Measurements from ENCODE around the gene EFTUD2.
"Not testable (repeated sequence)": the region's sequence is repeated elsewhere in the genome, so short reads cannot be mapped to it uniquely, and the experiment has no call there.

Gene EFTUD2

DNA sequence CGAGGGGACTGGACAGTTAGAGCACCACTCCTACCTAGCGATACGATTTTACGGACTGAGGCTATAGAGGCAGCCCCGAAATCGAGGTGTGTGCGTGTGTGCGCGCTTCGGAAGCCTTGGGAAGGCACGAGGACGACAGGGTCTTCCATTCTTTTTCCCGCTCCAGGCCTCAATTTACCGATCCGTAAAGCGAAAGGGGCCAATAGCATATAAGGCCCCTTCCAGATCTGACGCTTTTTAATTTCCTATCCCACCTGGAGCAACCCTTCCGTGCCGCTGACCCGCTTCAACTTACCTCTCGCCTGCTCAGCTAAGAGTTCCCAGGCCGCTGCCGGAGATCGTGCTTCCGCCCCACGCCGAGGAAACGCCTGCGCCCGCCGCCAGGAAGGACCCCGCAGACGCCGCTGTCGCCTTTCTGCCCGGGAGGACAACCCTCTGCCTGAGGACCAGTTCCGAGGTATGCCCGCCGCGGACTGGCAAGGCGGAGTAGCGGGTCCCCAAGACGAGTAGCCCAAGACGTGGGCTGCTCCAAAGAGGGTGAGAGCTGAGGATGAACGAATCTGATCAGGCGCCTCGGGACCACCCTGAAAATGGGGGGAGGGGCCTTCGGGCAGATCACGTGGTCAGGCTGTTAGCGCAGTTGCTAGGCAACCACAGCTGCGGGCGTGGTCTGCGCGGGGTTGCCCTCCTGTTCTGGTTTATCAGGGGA lies at the start of gene EFTUD2:
TSS of gene EFTUD2 (minus strand) at position 372 of the 709 bp plus-strand sequence. CDS start 4,924 bp downstream, outside the sequence.
- peaks cover 33% of the 10 kb centered on the region for H3K4me1 Mint-ChIP-seq (ENCODE audit: low read depth)
- peak within 1 kb of the TSS; percentile 91 for H3K4me3 Mint-ChIP-seq
- no peaks in the 10 kb centered on the region for H3K9me3 Mint-ChIP-seq
- peak; percentile 98 for DNase-seq
- no peaks in the 10 kb centered on the region for H3K27me3 Mint-ChIP-seq
- peaks cover 38% of the 10 kb centered on the region for H3K36me3 Mint-ChIP-seq (ENCODE audit: low read depth)
- peak within 1 kb of the TSS; percentile 100 for H3K27ac Mint-ChIP-seq

- Mint-ChIP-seq H3K4me3 (peak overlapping the region; percentile 94), H3K27ac (peak overlapping the region; percentile 92), H3K9me3 (no peaks in the 10 kb centered on the region), H3K36me3 (ENCODE audit: low read depth) (peaks cover 29% of the 10 kb centered on the region), H3K4me1 (ENCODE audit: low read depth) (peaks cover 16% of the 10 kb centered on the region), H3K27me3 (peaks cover 6% of the 10 kb centered on the region)
- no peak for DNase-seq
These were observed 49.1 kb upstream of the EFTUD2 start for GRCh38 chr17:44948315-44948795.

- Mint-ChIP-seq H3K9me3 (no peaks in the 10 kb centered on the region), H3K27me3 (peaks cover 6% of the 10 kb centered on the region)
These were observed 48.4 kb upstream of the EFTUD2 start, which contains the start of gene KIF18B for GRCh38 chr17:44947461-44948314. TSS of gene KIF18B (minus strand) at chr17:44947773. CDS start at chr17:44936344, 11,429 bp downstream.

DNA sequence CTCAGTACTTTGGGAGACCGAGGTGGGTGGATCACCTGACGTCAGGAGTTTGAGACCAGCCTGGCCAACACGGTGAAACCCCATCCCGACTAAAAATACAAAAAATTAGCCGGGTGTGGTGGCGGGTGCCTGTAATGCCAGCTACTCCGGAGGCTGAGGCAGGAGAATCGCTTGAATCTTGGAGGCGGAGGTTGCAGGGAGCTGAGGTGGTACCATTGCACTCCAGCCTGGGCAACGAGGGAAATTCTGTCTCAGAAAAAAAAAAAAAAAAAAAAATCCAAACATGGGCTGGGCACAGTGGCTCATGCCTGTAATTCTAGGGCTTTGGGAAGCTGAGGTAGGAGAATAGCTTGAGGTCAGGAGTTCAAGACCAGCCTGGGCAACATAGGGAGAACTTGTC lies 46.4 kb upstream of the EFTUD2 start:
- not testable (repeated sequence) for H3K27me3 Mint-ChIP-seq, H3K27ac Mint-ChIP-seq
- peak overlapping the region; percentile 94 for H3K4me3 Mint-ChIP-seq

More at GRCh38 chr17:44947461-44948314, 48.4 kb upstream of the EFTUD2 start, which contains the start of gene KIF18B:
- H3K27ac Mint-ChIP-seq: peak within 1 kb of the TSS; percentile 92
- DNase-seq: peak; percentile 89
- H3K4me1 Mint-ChIP-seq (ENCODE audit: low read depth): peaks cover 16% of the 10 kb centered on the region
- peaks cover 32% of the 10 kb centered on the region for H3K36me3 Mint-ChIP-seq (ENCODE audit: low read depth)
- H3K4me3 Mint-ChIP-seq: peak within 1 kb of the TSS; percentile 94

GRCh38 chr17:44942456-44942855 lies 43.2 kb upstream of the EFTUD2 start:
- Mint-ChIP-seq H3K4me1 (ENCODE audit: low read depth) (peaks cover 10% of the 10 kb centered on the region), H3K4me3 (no peak overlapping the region), H3K36me3 (ENCODE audit: low read depth) (peaks cover 61% of the 10 kb centered on the region), H3K27me3 (peaks cover 6% of the 10 kb centered on the region), H3K27ac (no peak overlapping the region), H3K9me3 (peaks cover 4% of the 10 kb centered on the region)
- no peak for DNase-seq

More for the DNA sequence above, 46.4 kb upstream of the EFTUD2 start:
- not testable (repeated sequence) for DNase-seq, H3K9me3 Mint-ChIP-seq
- Mint-ChIP-seq H3K36me3 (ENCODE audit: low read depth) (peaks cover 40% of the 10 kb centered on the region), H3K4me1 (ENCODE audit: low read depth) (peaks cover 19% of the 10 kb centered on the region)

GRCh38 chr17:44941712-44942331 lies 42.6 kb upstream of the EFTUD2 start:
- peaks cover 6% of the 10 kb centered on the region for H3K27me3 Mint-ChIP-seq
- H3K27ac Mint-ChIP-seq: no peak overlapping the region
- no peak overlapping the region for H3K4me3 Mint-ChIP-seq
- H3K9me3 Mint-ChIP-seq: peaks cover 4% of the 10 kb centered on the region
- DNase-seq: no peak
- peaks cover 55% of the 10 kb centered on the region for H3K36me3 Mint-ChIP-seq (ENCODE audit: low read depth)
- H3K4me1 Mint-ChIP-seq (ENCODE audit: low read depth): peaks cover 13% of the 10 kb centered on the region

- no peak overlapping the region for H3K4me3 Mint-ChIP-seq
- no peaks in the 10 kb centered on the region for H3K27me3 Mint-ChIP-seq
- H3K36me3 Mint-ChIP-seq (ENCODE audit: low read depth): peaks cover 51% of the 10 kb centered on the region
- H3K27ac Mint-ChIP-seq: no peak overlapping the region
- peaks cover 8% of the 10 kb centered on the region for H3K4me1 Mint-ChIP-seq (ENCODE audit: low read depth)
- H3K9me3 Mint-ChIP-seq: peaks cover 4% of the 10 kb centered on the region
- no peak for DNase-seq
These were observed 41.5 kb upstream of the EFTUD2 start for GRCh38 chr17:44940768-44941167.

- Mint-ChIP-seq H3K9me3 (peaks cover 4% of the 10 kb centered on the region), H3K27ac (no peak overlapping the region), H3K36me3 (ENCODE audit: low read depth) (peaks cover 55% of the 10 kb centered on the region), H3K27me3 (no peaks in the 10 kb centered on the region), H3K4me3 (no peak overlapping the region), H3K4me1 (ENCODE audit: low read depth) (peaks cover 8% of the 10 kb centered on the region)
- no peak for DNase-seq
These were observed 41.1 kb upstream of the EFTUD2 start for GRCh38 chr17:44940317-44940716.

- peaks cover 4% of the 10 kb centered on the region for H3K9me3 Mint-ChIP-seq
- no peaks in the 10 kb centered on the region for H3K27me3 Mint-ChIP-seq
- DNase-seq: no peak
- H3K36me3 Mint-ChIP-seq (ENCODE audit: low read depth): peaks cover 74% of the 10 kb centered on the region
- H3K4me3 Mint-ChIP-seq: no peak overlapping the region
- H3K27ac Mint-ChIP-seq: no peak overlapping the region
- H3K4me1 Mint-ChIP-seq (ENCODE audit: low read depth): peaks cover 4% of the 10 kb centered on the region
These were observed 35.9 kb upstream of the EFTUD2 start for GRCh38 chr17:44935116-44935515.

GRCh38 chr17:44934745-44935105 lies 35.5 kb upstream of the EFTUD2 start:
- no peak overlapping the region for H3K27ac Mint-ChIP-seq
- no peak overlapping the region for H3K4me3 Mint-ChIP-seq
- H3K36me3 Mint-ChIP-seq (ENCODE audit: low read depth): peaks cover 75% of the 10 kb centered on the region
- peaks cover 4% of the 10 kb centered on the region for H3K4me1 Mint-ChIP-seq (ENCODE audit: low read depth)
- no peak for DNase-seq
- no peaks in the 10 kb centered on the region for H3K27me3 Mint-ChIP-seq
- peaks cover 4% of the 10 kb centered on the region for H3K9me3 Mint-ChIP-seq

GRCh38 chr17:44933824-44934744 lies 34.8 kb upstream of the EFTUD2 start:
- H3K9me3 Mint-ChIP-seq: peaks cover 4% of the 10 kb centered on the region
- peak overlapping the region; percentile 11 for H3K27ac Mint-ChIP-seq
- no peak for DNase-seq
- no peaks in the 10 kb centered on the region for H3K27me3 Mint-ChIP-seq
- H3K4me3 Mint-ChIP-seq: no peak overlapping the region
- H3K36me3 Mint-ChIP-seq (ENCODE audit: low read depth): peaks cover 78% of the 10 kb centered on the region
- H3K4me1 Mint-ChIP-seq (ENCODE audit: low read depth): peaks cover 4% of the 10 kb centered on the region

- no peak overlapping the region for H3K27ac Mint-ChIP-seq
- no peak overlapping the region for H3K4me3 Mint-ChIP-seq
- H3K27me3 Mint-ChIP-seq: no peaks in the 10 kb centered on the region
- DNase-seq: no peak
- peaks cover 4% of the 10 kb centered on the region for H3K4me1 Mint-ChIP-seq (ENCODE audit: low read depth)
- H3K36me3 Mint-ChIP-seq (ENCODE audit: low read depth): peaks cover 84% of the 10 kb centered on the region
- H3K9me3 Mint-ChIP-seq: no peaks in the 10 kb centered on the region
These were observed 33.5 kb upstream of the EFTUD2 start for GRCh38 chr17:44932787-44933097.

- no peak overlapping the region for H3K4me3 Mint-ChIP-seq
- H3K36me3 Mint-ChIP-seq (ENCODE audit: low read depth): peaks cover 87% of the 10 kb centered on the region
- no peak overlapping the region for H3K27ac Mint-ChIP-seq
- H3K9me3 Mint-ChIP-seq: no peaks in the 10 kb centered on the region
- peaks cover 4% of the 10 kb centered on the region for H3K4me1 Mint-ChIP-seq (ENCODE audit: low read depth)
- no peak for DNase-seq
- H3K27me3 Mint-ChIP-seq: no peaks in the 10 kb centered on the region
These were observed 33.0 kb upstream of the EFTUD2 start for GRCh38 chr17:44932096-44932786.
